ENCODE data around the gene CACNA1D. TPM values are rescaled to one million over a fixed set of nuclear protein-coding genes. Genes with fewer than 3 reads are reported as not detected.

The CACNA1D gene
- total and polyA plus RNA-seq, 2 donors from 2014 or later, result 3.7 to 35.7 TPM

DNA sequence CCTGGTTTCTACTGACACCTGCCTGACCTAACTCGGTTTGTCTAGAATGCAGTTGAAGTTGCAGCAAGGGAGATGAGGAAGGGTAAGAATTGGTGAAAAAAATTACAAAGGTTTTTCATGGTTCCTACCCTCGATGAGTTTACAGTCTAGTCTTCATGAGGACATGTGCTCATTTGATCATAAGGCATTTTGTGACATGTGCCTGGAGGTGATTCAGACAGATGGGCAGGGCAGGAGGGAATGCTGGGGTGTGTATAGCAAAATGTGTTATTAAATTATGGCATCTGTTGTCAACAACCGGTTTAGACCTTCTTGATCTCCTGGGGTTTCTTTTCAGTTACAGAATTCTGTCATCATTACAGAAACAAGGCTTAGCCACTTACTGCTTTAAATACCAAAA, 101.2 kb downstream of the CACNA1D start:
- H3K4me1 ChIP-seq (ENCODE audit: control insufficient read depth in 2 of 3, insufficient read depth in 2 of 3, low read depth in 1 of 3, low read length in 3 of 3), result no peaks in the 10 kb centered on the region
- TF ChIP-seq, protein P1, sequence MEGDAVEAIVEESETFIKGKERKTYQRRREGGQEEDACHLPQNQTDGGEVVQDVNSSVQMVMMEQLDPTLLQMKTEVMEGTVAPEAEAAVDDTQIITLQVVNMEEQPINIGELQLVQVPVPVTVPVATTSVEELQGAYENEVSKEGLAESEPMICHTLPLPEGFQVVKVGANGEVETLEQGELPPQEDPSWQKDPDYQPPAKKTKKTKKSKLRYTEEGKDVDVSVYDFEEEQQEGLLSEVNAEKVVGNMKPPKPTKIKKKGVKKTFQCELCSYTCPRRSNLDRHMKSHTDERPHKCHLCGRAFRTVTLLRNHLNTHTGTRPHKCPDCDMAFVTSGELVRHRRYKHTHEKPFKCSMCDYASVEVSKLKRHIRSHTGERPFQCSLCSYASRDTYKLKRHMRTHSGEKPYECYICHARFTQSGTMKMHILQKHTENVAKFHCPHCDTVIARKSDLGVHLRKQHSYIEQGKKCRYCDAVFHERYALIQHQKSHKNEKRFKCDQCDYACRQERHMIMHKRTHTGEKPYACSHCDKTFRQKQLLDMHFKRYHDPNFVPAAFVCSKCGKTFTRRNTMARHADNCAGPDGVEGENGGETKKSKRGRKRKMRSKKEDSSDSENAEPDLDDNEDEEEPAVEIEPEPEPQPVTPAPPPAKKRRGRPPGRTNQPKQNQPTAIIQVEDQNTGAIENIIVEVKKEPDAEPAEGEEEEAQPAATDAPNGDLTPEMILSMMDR (IDR thresholded peaks at IDR 0.05; ENCODE audit: borderline replicate concordance, extremely low read depth, insufficient read depth), result no peak
- no peak overlapping the region for H3K4me3 ChIP-seq (ENCODE audit: low read length in 3 of 3)
- no peaks in the 10 kb centered on the region for H3K36me3 ChIP-seq (ENCODE audit: control insufficient read depth in 2 of 3, insufficient read depth in 3 of 3, low read length in 3 of 3)
- no peaks in the 10 kb centered on the region for H3K9me3 ChIP-seq (ENCODE audit: control insufficient read depth in 2 of 3, insufficient read depth in 1 of 3, low read length in 3 of 3)
- DNase-seq (no peak), FAIRE-seq (no peak)
- H3K27ac ChIP-seq (ENCODE audit: low read depth in 2 of 2, low read length in 2 of 2), result no peak overlapping the region
- no peak overlapping the region for H3K9ac ChIP-seq (ENCODE audit: low read length in 3 of 3)
- no peaks in the 10 kb centered on the region for H3K27me3 ChIP-seq (ENCODE audit: control insufficient read depth, insufficient read depth, low read length)
- intact Hi-C loops (cut with DNase I), result no loop called here

DNA sequence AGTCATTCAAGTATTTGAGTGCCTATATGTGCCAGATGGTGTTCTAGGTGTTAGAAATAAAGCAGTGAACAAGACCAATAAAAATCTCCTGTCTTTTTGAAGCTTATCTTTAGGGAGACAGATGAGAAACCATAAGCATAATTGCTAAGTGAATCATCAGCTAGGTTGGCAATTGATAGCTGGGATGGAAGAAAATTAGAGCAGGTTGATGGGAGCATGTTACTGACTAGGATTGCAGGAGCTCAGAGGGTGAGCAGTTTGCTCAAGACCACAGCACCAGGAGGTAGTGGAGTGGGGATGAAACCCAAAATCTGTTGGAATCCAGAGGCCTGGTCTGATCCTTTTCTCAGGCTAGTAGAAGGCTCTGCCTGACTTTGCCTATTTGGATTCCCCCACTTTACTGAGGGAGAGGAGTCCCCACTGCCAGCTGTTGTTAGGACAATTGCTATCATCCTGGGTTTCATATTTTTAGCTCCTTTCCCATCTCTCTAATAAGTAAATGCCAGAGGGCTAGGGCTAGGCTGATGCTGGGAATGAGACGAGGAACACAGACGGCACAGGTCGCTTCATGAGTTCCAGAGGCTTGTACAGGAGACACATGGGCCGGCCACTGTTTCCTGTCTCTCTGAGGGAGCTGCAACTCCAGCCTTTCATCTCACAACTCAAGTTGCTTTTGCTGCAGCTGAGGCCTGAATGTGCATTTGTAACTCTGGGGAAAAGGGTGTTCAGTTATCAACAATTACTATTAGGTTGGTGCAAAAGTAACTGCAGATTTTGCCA, 102.9 kb downstream of the CACNA1D start:
- H3K9ac ChIP-seq (ENCODE audit: low read length in 3 of 3), result no peak overlapping the region
- TF ChIP-seq, protein P1 (IDR thresholded peaks at IDR 0.05; ENCODE audit: borderline replicate concordance, extremely low read depth, insufficient read depth), result no peak
- no peaks in the 10 kb centered on the region for H3K4me1 ChIP-seq (ENCODE audit: control insufficient read depth in 2 of 3, insufficient read depth in 2 of 3, low read depth in 1 of 3, low read length in 3 of 3)
- H3K9me3 ChIP-seq (ENCODE audit: control insufficient read depth in 2 of 3, insufficient read depth in 1 of 3, low read length in 3 of 3), result no peaks in the 10 kb centered on the region
- no peaks in the 10 kb centered on the region for H3K36me3 ChIP-seq (ENCODE audit: control insufficient read depth in 2 of 3, insufficient read depth in 3 of 3, low read length in 3 of 3)
- intact Hi-C loops (cut with DNase I), result no loop called here
- FAIRE-seq (no peak), DNase-seq (peak in 1 of 5 donors; percentile 9)
- no peaks in the 10 kb centered on the region for H3K27me3 ChIP-seq (ENCODE audit: control insufficient read depth, insufficient read depth, low read length)
- no peak overlapping the region for H3K4me3 ChIP-seq (ENCODE audit: low read length in 3 of 3)
- H3K27ac ChIP-seq (ENCODE audit: low read depth in 2 of 2, low read length in 2 of 2), result no peak overlapping the region

DNA sequence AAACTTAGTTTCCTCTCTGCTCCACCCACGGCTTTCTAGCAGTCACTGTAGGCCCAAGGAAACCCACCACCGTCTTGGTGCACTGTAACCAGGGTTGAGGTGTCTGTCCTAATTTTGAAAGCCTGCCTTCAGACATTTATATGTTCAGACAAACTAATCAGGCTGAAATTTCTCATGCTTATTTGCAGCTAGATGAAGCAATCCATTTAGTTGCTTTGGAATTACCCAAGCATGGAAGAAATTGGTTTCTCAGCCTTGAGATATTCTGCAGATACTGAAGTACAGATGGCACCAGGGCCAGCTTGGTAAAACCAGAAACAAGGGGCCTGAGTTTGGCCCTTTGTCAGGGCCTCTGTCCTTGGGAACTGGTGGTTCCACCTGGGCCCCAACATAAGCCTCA, 105.4 kb downstream of the CACNA1D start:
- H3K27ac ChIP-seq (ENCODE audit: low read depth in 2 of 2, low read length in 2 of 2), result no peak overlapping the region
- no peak overlapping the region for H3K4me3 ChIP-seq (ENCODE audit: low read length in 3 of 3)
- intact Hi-C loops (cut with DNase I), result no loop called here
- H3K27me3 ChIP-seq (ENCODE audit: control insufficient read depth, insufficient read depth, low read length), result no peaks in the 10 kb centered on the region
- DNase-seq, result no peak
- H3K4me1 ChIP-seq (ENCODE audit: control insufficient read depth in 2 of 3, insufficient read depth in 2 of 3, low read depth in 1 of 3, low read length in 3 of 3), result no peaks in the 10 kb centered on the region
- FAIRE-seq, result no peak
- no peaks in the 10 kb centered on the region for H3K36me3 ChIP-seq (ENCODE audit: control insufficient read depth in 2 of 3, insufficient read depth in 3 of 3, low read length in 3 of 3)
- no peak overlapping the region for H3K9ac ChIP-seq (ENCODE audit: low read length in 3 of 3)
- no peaks in the 10 kb centered on the region for H3K9me3 ChIP-seq (ENCODE audit: control insufficient read depth in 2 of 3, insufficient read depth in 1 of 3, low read length in 3 of 3)
- TF ChIP-seq, protein P1 (IDR thresholded peaks at IDR 0.05; ENCODE audit: borderline replicate concordance, extremely low read depth, insufficient read depth), result no peak

All from kidney (tissue), 14 donors.